Activated naive CD4-positive, alpha-beta T cell treated with anti-CD3 and anti-CD28 coated beads, Interleukin-2, amount 50 U/mL, for 72 hours (primary cell): Measurements from ENCODE around the gene XG. TPM values are rescaled to one million over a fixed set of nuclear protein-coding genes. Genes with fewer than 3 reads are reported as not detected.
"Not testable (repeated sequence)": the region's sequence is repeated elsewhere in the genome, so short reads cannot be mapped to it uniquely, and the experiment has no call there.

Experiments used
- ATAC-seq, 2 donors: fragments of 150-1000 bp; cut with Tn5 transposase; 2 replicates each; pipeline ENCODE4 v1.10.0; 2021; ENCODE audit warnings: mild to moderate bottlenecking in 2 of 2, moderate library complexity in 2 of 2
- DNase-seq, 2 donors: peaks; one replicate each; pipeline ENCODE4 v3.0.0; 2021 to 2022; ENCODE audit warnings: low spot score in 2 of 2
- H3K27ac Mint-ChIP-seq, 2 donors: one replicate each; pipeline ENCODE4 v1.8.0; 2022; ENCODE audit warnings: mild to moderate bottlenecking in 2 of 2, mixed read lengths in 2 of 2
- H3K36me3 Mint-ChIP-seq, 2 donors: one replicate each; pipeline ENCODE4 v1.8.0; 2022; ENCODE audit warnings: mixed read lengths in 2 of 2
- H3K9me3 Mint-ChIP-seq, 2 donors: one replicate each; pipeline ENCODE4 v1.8.0; 2022; ENCODE audit warnings: mixed read lengths in 2 of 2
- total RNA-seq, 2 donors: library from RNA; stranded (reverse); gene quantifications; one replicate each; pipeline ENCODE4 v1.2.3, GENCODE V29; 2022

Gene XG
- total RNA-seq, 2 donors from 2014 or later = 0.51 TPM; not detected in 1

- H3K9me3 Mint-ChIP-seq = no peaks in the 10 kb centered on the region
- H3K36me3 Mint-ChIP-seq = peaks cover 32 to 68% of the 10 kb centered on the region in 2 donors
- DNase-seq (no peak), ATAC-seq (no peak)
- no peak overlapping the region for H3K27ac Mint-ChIP-seq
Observed at GRCh38 chrX:2719774-2720447, 31.9 kb upstream of the XG start.

GRCh38 chrX:2723286-2723879 lies 28.5 kb upstream of the XG start:
- no peak for ATAC-seq
- DNase-seq = no peak
- no peak overlapping the region for H3K27ac Mint-ChIP-seq
- peaks cover 29 to 70% of the 10 kb centered on the region in 2 donors for H3K36me3 Mint-ChIP-seq
- H3K9me3 Mint-ChIP-seq = peaks cover 0 to under 1% of the 10 kb centered on the region in 2 donors

- not testable (repeated sequence) for H3K27ac Mint-ChIP-seq, H3K9me3 Mint-ChIP-seq, DNase-seq, ATAC-seq
- H3K36me3 Mint-ChIP-seq = peaks cover 24 to 54% of the 10 kb centered on the region in 2 donors
Observed at GRCh38 chrX:2727264-2727663, 24.6 kb upstream of the XG start.

- Mint-ChIP-seq H3K36me3 (peaks cover 27 to 48% of the 10 kb centered on the region in 2 donors), H3K9me3 (peaks cover 0 to 4% of the 10 kb centered on the region in 2 donors), H3K27ac (peak overlapping the region; percentile 77 to 85)
- ATAC-seq (no peak), DNase-seq (no peak)
Observed at GRCh38 chrX:2732076-2732475, 19.8 kb upstream of the XG start.

GRCh38 chrX:2732649-2733048 lies 19.2 kb upstream of the XG start:
- DNase-seq (no peak), ATAC-seq (no peak)
- Mint-ChIP-seq H3K27ac (peak overlapping the region in 1 of 2 donors; percentile 85), H3K36me3 (peaks cover 27 to 46% of the 10 kb centered on the region in 2 donors), H3K9me3 (peaks cover 0 to 4% of the 10 kb centered on the region in 2 donors)

GRCh38 chrX:2733286-2733685 lies 18.6 kb upstream of the XG start:
- no peak for DNase-seq
- no peak for ATAC-seq
- Mint-ChIP-seq H3K36me3 (peaks cover 26 to 46% of the 10 kb centered on the region in 2 donors), H3K9me3 (peaks cover 0 to 4% of the 10 kb centered on the region in 2 donors), H3K27ac (peak overlapping the region in 1 of 2 donors; percentile 85)

- ATAC-seq = no peak
- no peaks in the 10 kb centered on the region for H3K9me3 Mint-ChIP-seq
- no peak for DNase-seq
- no peak overlapping the region for H3K27ac Mint-ChIP-seq
- peaks cover 17 to 40% of the 10 kb centered on the region in 2 donors for H3K36me3 Mint-ChIP-seq
Observed at GRCh38 chrX:2735270-2735669, 16.6 kb upstream of the XG start.

- H3K9me3 Mint-ChIP-seq = no peaks in the 10 kb centered on the region
- H3K27ac Mint-ChIP-seq = peak overlapping the region in 1 of 2 donors; percentile 60
- ATAC-seq = no peak
- DNase-seq = no peak
- H3K36me3 Mint-ChIP-seq = peaks cover 14 to 24% of the 10 kb centered on the region in 2 donors
Observed at GRCh38 chrX:2740672-2741071, 11.2 kb upstream of the XG start.

GRCh38 chrX:2741386-2741785 lies 10.5 kb upstream of the XG start:
- Mint-ChIP-seq H3K36me3 (peaks cover 14 to 22% of the 10 kb centered on the region in 2 donors), H3K9me3 (no peaks in the 10 kb centered on the region), H3K27ac (no peak overlapping the region)
- no peak for DNase-seq
- no peak for ATAC-seq

- ATAC-seq, DNase-seq, H3K27ac Mint-ChIP-seq, H3K9me3 Mint-ChIP-seq, H3K36me3 Mint-ChIP-seq: not testable (repeated sequence)
Observed at GRCh38 chrX:2746250-2746649, 5.6 kb upstream of the XG start.

- no peaks in the 10 kb centered on the region for H3K36me3 Mint-ChIP-seq
Observed at GRCh38 chrX:2748171-2748814, 3.5 kb upstream of the XG start.

GRCh38 chrX:2748815-2749188 lies 3.0 kb upstream of the XG start:
- no peak for DNase-seq
- Mint-ChIP-seq H3K27ac (peak overlapping the region in 1 of 2 donors; percentile 29), H3K36me3 (no peaks in the 10 kb centered on the region)

More at GRCh38 chrX:2748171-2748814, 3.5 kb upstream of the XG start:
- ATAC-seq (no peak), DNase-seq (no peak)
- H3K27ac Mint-ChIP-seq = peak overlapping the region in 1 of 2 donors; percentile 29
- H3K9me3 Mint-ChIP-seq = no peaks in the 10 kb centered on the region

GRCh38 chrX:2751291-2751690 lies 549 bp upstream of the XG start:
- H3K9me3 Mint-ChIP-seq = no peaks in the 10 kb centered on the region
- ATAC-seq (no peak), DNase-seq (no peak)
- no peak overlapping the region for H3K27ac Mint-ChIP-seq
- H3K36me3 Mint-ChIP-seq = no peaks in the 10 kb centered on the region

More at GRCh38 chrX:2748815-2749188, 3.0 kb upstream of the XG start:
- H3K9me3 Mint-ChIP-seq = no peaks in the 10 kb centered on the region
- ATAC-seq = no peak

GRCh38 chrX:2752441-2752840 lies 601 bp downstream of the XG start:
- not testable (repeated sequence) for ATAC-seq, DNase-seq, H3K27ac Mint-ChIP-seq, H3K9me3 Mint-ChIP-seq, H3K36me3 Mint-ChIP-seq

GRCh38 chrX:2755163-2755715 lies 3.4 kb downstream of the XG start:
- not testable (repeated sequence) for DNase-seq, ATAC-seq, H3K27ac Mint-ChIP-seq, H3K9me3 Mint-ChIP-seq, H3K36me3 Mint-ChIP-seq

GRCh38 chrX:2756548-2756947 lies 4.7 kb downstream of the XG start:
- DNase-seq (no peak), ATAC-seq (no peak)
- Mint-ChIP-seq H3K36me3 (no peaks in the 10 kb centered on the region), H3K27ac (no peak overlapping the region), H3K9me3 (no peaks in the 10 kb centered on the region)

- H3K9me3 Mint-ChIP-seq = no peaks in the 10 kb centered on the region
- no peaks in the 10 kb centered on the region for H3K36me3 Mint-ChIP-seq
- ATAC-seq (no peak), DNase-seq (no peak)
- no peak overlapping the region for H3K27ac Mint-ChIP-seq
Observed at GRCh38 chrX:2761246-2761645, 9.4 kb downstream of the XG start.
